Neural progenitor cell (in vitro differentiated cells): ENCODE results near the gene GUCY1A2.

Experiments
- CTCF ChIP-seq: fragments of 200-600 bp; sonication (generic); IDR thresholded peaks from 2 replicates; pipeline ENCODE4 v1.5.1; 2017; ENCODE audit warnings: antibody characterized with exemption, mild to moderate bottlenecking
- EZH2 ChIP-seq: fragments of 200-600 bp; sonication (generic); IDR thresholded peaks from 2 replicates; pipeline ENCODE4 v1.6.1; 2017; ENCODE audit warnings: antibody characterized with exemption, mild to moderate bottlenecking, moderate library complexity
- EZH2phosphoT487 ChIP-seq: fragments of 200-600 bp; sonication (generic); IDR thresholded peaks from 2 replicates; pipeline ENCODE4 v1.6.1; 2017; ENCODE audit warnings: antibody characterized with exemption

- TF ChIP-seq CTCF (no peak), EZH2 (no peak), EZH2phosphoT487 (no peak)
These were observed 58.5 kb downstream of the GUCY1A2 start for GRCh38 chr11:106959800-106960199.
